Astrocyte (in vitro differentiated cells and primary cell): ENCODE measurements around the gene TPM2. TPM values are rescaled to one million over a fixed set of nuclear protein-coding genes. Genes with fewer than 3 reads are reported as not detected.

Source experiments
- DNase-seq: peaks from one replicate; pipeline ENCODE4 v3.0.0-alpha.2; 2010; ENCODE audit warnings: low read depth
- FAIRE-seq: peaks from 2 replicates; lab custom pipeline; 2011; peaks lifted over from hg19 to GRCh38; lab: Jason Lieb, UNC
- H2AFZ ChIP-seq: 2 replicates; pipeline ENCODE4 v1.6.0; 2012; ENCODE audit warnings: low read depth, low read length, inconsistent platforms
- H3K27ac ChIP-seq: 2 replicates; pipeline ENCODE4 v1.5.1; 2011; ENCODE audit warnings: low read depth, low read length, inconsistent platforms
- H3K27me3 ChIP-seq: 2 replicates; pipeline ENCODE4 v1.6.0; 2011; ENCODE audit warnings: low read length, inconsistent platforms; ENCODE audit not compliant: insufficient read depth
- H3K36me3 ChIP-seq: 2 replicates; pipeline ENCODE4 v1.5.1; 2011; ENCODE audit warnings: low read length, inconsistent platforms; ENCODE audit not compliant: insufficient read depth
- H3K4me1 ChIP-seq: 2 replicates; pipeline ENCODE4 v1.5.1; 2011; ENCODE audit warnings: low read length, inconsistent platforms; ENCODE audit not compliant: insufficient read depth
- H3K4me2 ChIP-seq: 2 replicates; pipeline ENCODE4 v1.6.0; 2012; ENCODE audit warnings: low read length, inconsistent platforms
- H3K4me3 ChIP-seq: 2 replicates; pipeline ENCODE4 v1.5.1; 2011; ENCODE audit warnings: low read depth, mild to moderate bottlenecking, low read length, inconsistent platforms; ENCODE audit not compliant: insufficient read depth
- H3K79me2 ChIP-seq: 2 replicates; pipeline ENCODE4 v1.6.0; 2012; ENCODE audit warnings: mild to moderate bottlenecking, low read length, inconsistent platforms; ENCODE audit not compliant: insufficient read depth
- H3K9ac ChIP-seq: 2 replicates; pipeline ENCODE4 v1.6.0; 2012; ENCODE audit warnings: mild to moderate bottlenecking, low read length, inconsistent platforms
- H3K9me3 ChIP-seq: 2 replicates; pipeline ENCODE4 v1.5.1; 2012; ENCODE audit warnings: low read depth, mild to moderate bottlenecking, low read length, inconsistent platforms; ENCODE audit not compliant: insufficient read depth
- H4K20me1 ChIP-seq: 2 replicates; pipeline ENCODE4 v1.6.0; 2012; ENCODE audit warnings: low read length, inconsistent platforms; ENCODE audit not compliant: insufficient read depth
- H3K27ac Mint-ChIP-seq: one replicate; pipeline ENCODE4 v1.8.0; 2021; ENCODE audit warnings: mild to moderate bottlenecking, mixed read lengths; ENCODE audit not compliant: unreplicated experiment
- H3K27me3 Mint-ChIP-seq: one replicate; pipeline ENCODE4 v1.8.0; 2021; ENCODE audit warnings: low read depth, mixed read lengths; ENCODE audit not compliant: unreplicated experiment
- H3K36me3 Mint-ChIP-seq: one replicate; pipeline ENCODE4 v1.8.0; 2021; ENCODE audit warnings: low read depth, mixed read lengths; ENCODE audit not compliant: unreplicated experiment
- H3K4me1 Mint-ChIP-seq: one replicate; pipeline ENCODE4 v1.8.0; 2021; ENCODE audit warnings: low read depth, mixed read lengths; ENCODE audit not compliant: unreplicated experiment
- H3K4me3 Mint-ChIP-seq: one replicate; pipeline ENCODE4 v1.8.0; 2021; ENCODE audit warnings: mild to moderate bottlenecking, moderate library complexity, mixed read lengths; ENCODE audit not compliant: unreplicated experiment
- H3K9me3 Mint-ChIP-seq: one replicate; pipeline ENCODE4 v1.8.0; 2021; ENCODE audit warnings: mild to moderate bottlenecking, mixed read lengths; ENCODE audit not compliant: unreplicated experiment
- EZH2 ChIP-seq: IDR thresholded peaks from 2 replicates; pipeline ENCODE4 v1.6.1; 2012; ENCODE audit warnings: mild to moderate bottlenecking, low read length, inconsistent platforms; ENCODE audit not compliant: insufficient read depth
- total RNA-seq: library from RNA; stranded (reverse); gene quantifications from 2 replicates; pipeline ENCODE4 v1.2.1, GENCODE V29; 2021
- TF ChIP-seq, protein P1 (sequence below): IDR thresholded peaks from 2 replicates; pipeline ENCODE4 v1.5.1; 2011; ENCODE audit warnings: low read depth, mild to moderate bottlenecking, inconsistent platforms, low read length, moderate library complexity; ENCODE audit not compliant: insufficient read depth

TPM2 gene
- total RNA-seq, 1 donor from 2014 or later: 2,001 TPM

- FAIRE-seq (no peak), DNase-seq (no peak)
- Histone ChIP-seq H3K4me2 (peak overlapping the region; percentile 100), H3K9me3 (no peaks in the 10 kb centered on the region), H3K79me2 (peaks cover 62% of the 10 kb centered on the region), H3K4me3 (no peak overlapping the region), H2AFZ (no peak overlapping the region), H3K36me3 (peaks cover 58% of the 10 kb centered on the region), H3K9ac (peak overlapping the region; percentile 35), H3K27me3 (no peaks in the 10 kb centered on the region), H3K4me1 (peaks cover 65% of the 10 kb centered on the region), H4K20me1 (peaks cover 96% of the 10 kb centered on the region), H3K27ac (no peak overlapping the region)
- Mint-ChIP-seq H3K9me3 (no peaks in the 10 kb centered on the region), H3K4me3 (peak overlapping the region; percentile 94), H3K4me1 (peaks cover 63% of the 10 kb centered on the region), H3K27ac (no peak overlapping the region), H3K36me3 (peaks cover 40% of the 10 kb centered on the region), H3K27me3 (no peaks in the 10 kb centered on the region)
- TF ChIP-seq, protein P1, sequence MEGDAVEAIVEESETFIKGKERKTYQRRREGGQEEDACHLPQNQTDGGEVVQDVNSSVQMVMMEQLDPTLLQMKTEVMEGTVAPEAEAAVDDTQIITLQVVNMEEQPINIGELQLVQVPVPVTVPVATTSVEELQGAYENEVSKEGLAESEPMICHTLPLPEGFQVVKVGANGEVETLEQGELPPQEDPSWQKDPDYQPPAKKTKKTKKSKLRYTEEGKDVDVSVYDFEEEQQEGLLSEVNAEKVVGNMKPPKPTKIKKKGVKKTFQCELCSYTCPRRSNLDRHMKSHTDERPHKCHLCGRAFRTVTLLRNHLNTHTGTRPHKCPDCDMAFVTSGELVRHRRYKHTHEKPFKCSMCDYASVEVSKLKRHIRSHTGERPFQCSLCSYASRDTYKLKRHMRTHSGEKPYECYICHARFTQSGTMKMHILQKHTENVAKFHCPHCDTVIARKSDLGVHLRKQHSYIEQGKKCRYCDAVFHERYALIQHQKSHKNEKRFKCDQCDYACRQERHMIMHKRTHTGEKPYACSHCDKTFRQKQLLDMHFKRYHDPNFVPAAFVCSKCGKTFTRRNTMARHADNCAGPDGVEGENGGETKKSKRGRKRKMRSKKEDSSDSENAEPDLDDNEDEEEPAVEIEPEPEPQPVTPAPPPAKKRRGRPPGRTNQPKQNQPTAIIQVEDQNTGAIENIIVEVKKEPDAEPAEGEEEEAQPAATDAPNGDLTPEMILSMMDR: no peak
- TF ChIP-seq EZH2: no peak
These were observed 4.8 kb downstream of the TPM2 start for GRCh38 chr9:35684921-35685320.

GRCh38 chr9:35683323-35683722 is 6.4 kb downstream of the TPM2 start:
- H3K4me3 Mint-ChIP-seq: peak overlapping the region; percentile 94
- H3K36me3 Mint-ChIP-seq: peaks cover 34% of the 10 kb centered on the region

More at GRCh38 chr9:35683323-35683722, 6.4 kb downstream of the TPM2 start:
- DNase-seq (no peak), FAIRE-seq (no peak)
- Mint-ChIP-seq H3K27me3 (no peaks in the 10 kb centered on the region), H3K27ac (peak overlapping the region; percentile 10), H3K9me3 (no peaks in the 10 kb centered on the region), H3K4me1 (peaks cover 63% of the 10 kb centered on the region)
- TF ChIP-seq, protein P1: no peak
- TF ChIP-seq EZH2: no peak
- peak overlapping the region; percentile 100 for H3K4me2 ChIP-seq
- H2AFZ ChIP-seq: no peak overlapping the region
- H3K4me1 ChIP-seq: peaks cover 63% of the 10 kb centered on the region
- no peak overlapping the region for H3K4me3 ChIP-seq
- peak overlapping the region; percentile 39 for H3K9ac ChIP-seq
- H3K27me3 ChIP-seq: no peaks in the 10 kb centered on the region
- peaks cover 88% of the 10 kb centered on the region for H4K20me1 ChIP-seq
- H3K36me3 ChIP-seq: peaks cover 56% of the 10 kb centered on the region
- H3K27ac ChIP-seq: no peak overlapping the region
- H3K79me2 ChIP-seq: peaks cover 46% of the 10 kb centered on the region
- no peaks in the 10 kb centered on the region for H3K9me3 ChIP-seq
